Bronchial epithelial cell (primary cell): ENCODE measurements around the gene MAST4. TPM values are rescaled to one million over a fixed set of nuclear protein-coding genes. Genes with fewer than 3 reads are reported as not detected.

Experiments
- DNase-seq: peaks from one replicate; pipeline ENCODE4 v3.0.0-alpha.2; 2010; ENCODE audit warnings: low read depth
- FAIRE-seq: peaks from 2 replicates; lab custom pipeline; 2011; peaks lifted over from hg19 to GRCh38; lab: Jason Lieb, UNC
- H3K27me3 ChIP-seq: 2 replicates; pipeline ENCODE4 v1.5.1; 2011; ENCODE audit warnings: low read length; ENCODE audit not compliant: control insufficient read depth, insufficient read depth
- H3K36me3 ChIP-seq: 2 replicates; pipeline ENCODE4 v1.5.1; 2011; ENCODE audit warnings: low read length; ENCODE audit not compliant: control insufficient read depth, insufficient read depth
- H3K4me3 ChIP-seq: 2 replicates; pipeline ENCODE4 v1.5.1; 2011; ENCODE audit warnings: mild to moderate bottlenecking, low read depth, low read length, control low read depth
- total RNA-seq: library from RNA; depleted of rRNA; stranded (reverse); fragments of >200 nt; gene quantifications from 2 replicates; pipeline ENCODE4 v1.2.1, GENCODE V29; 2014
- TF ChIP-seq, protein P1 (sequence below): IDR thresholded peaks from 2 replicates; pipeline ENCODE4 v1.5.1; 2011; ENCODE audit warnings: mild to moderate bottlenecking, moderate library complexity, low read length, control low read depth, inconsistent platforms; ENCODE audit not compliant: insufficient read depth, severe bottlenecking

Gene MAST4
- total RNA-seq, 1 donor from 2014 or later, result 10.3 TPM

DNA sequence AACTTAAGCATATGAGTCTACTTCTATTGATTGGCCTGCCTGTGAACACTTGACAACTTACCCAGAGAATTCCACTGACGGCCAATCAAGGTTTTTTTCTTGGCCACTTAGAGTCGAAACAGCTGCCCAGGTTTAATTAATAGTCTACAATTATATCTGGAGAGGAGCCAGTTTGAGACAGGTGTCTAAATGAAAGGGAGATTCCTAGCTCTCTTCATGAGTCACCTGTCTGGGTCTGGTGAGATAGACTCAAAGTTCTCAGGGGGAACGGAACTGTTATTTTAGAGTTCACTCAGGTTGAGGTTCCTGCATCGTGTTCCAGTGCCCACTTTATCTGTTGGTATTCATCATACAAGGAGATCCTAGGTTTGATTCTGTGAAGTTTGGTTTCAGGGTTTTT is 489.4 kb downstream of the MAST4 start:
- H3K4me3 ChIP-seq, result no peak overlapping the region
- H3K27me3 ChIP-seq, result no peaks in the 10 kb centered on the region
- DNase-seq (peak; percentile 42), FAIRE-seq (no peak)
- TF ChIP-seq, protein P1, sequence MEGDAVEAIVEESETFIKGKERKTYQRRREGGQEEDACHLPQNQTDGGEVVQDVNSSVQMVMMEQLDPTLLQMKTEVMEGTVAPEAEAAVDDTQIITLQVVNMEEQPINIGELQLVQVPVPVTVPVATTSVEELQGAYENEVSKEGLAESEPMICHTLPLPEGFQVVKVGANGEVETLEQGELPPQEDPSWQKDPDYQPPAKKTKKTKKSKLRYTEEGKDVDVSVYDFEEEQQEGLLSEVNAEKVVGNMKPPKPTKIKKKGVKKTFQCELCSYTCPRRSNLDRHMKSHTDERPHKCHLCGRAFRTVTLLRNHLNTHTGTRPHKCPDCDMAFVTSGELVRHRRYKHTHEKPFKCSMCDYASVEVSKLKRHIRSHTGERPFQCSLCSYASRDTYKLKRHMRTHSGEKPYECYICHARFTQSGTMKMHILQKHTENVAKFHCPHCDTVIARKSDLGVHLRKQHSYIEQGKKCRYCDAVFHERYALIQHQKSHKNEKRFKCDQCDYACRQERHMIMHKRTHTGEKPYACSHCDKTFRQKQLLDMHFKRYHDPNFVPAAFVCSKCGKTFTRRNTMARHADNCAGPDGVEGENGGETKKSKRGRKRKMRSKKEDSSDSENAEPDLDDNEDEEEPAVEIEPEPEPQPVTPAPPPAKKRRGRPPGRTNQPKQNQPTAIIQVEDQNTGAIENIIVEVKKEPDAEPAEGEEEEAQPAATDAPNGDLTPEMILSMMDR, result no peak
- peaks cover 3% of the 10 kb centered on the region for H3K36me3 ChIP-seq

DNA sequence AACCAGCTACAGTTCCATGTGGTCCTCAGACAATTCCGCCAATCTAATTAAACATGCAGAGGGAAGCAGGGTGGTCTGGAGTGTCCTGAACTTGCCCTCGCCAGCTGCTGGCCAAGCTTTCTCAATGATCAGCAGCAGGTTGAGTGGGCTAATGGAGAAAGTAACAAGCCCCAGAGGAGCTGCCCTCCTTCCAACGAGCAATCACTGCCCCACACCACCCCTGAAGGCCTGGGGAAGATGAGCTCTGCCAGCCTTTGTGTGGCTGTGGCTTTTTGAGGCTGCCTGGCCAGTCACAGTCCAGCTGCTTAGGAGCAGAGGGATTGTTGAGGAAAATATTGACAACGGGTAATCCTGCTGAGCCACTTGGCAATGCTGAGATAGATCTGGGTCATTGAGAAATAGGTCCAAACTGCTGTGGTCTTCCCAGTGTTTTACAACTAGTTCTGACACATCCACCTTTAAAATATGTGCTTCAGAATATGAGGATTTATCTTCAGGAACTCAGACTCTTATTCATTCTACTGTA is 493.1 kb downstream of the MAST4 start:
- DNase-seq, result peak; percentile 84
- TF ChIP-seq, protein P1, result no peak
- peak; percentile 77 for FAIRE-seq
- no peak overlapping the region for H3K4me3 ChIP-seq
- H3K27me3 ChIP-seq, result no peaks in the 10 kb centered on the region
- H3K36me3 ChIP-seq, result peaks cover 4% of the 10 kb centered on the region

DNA sequence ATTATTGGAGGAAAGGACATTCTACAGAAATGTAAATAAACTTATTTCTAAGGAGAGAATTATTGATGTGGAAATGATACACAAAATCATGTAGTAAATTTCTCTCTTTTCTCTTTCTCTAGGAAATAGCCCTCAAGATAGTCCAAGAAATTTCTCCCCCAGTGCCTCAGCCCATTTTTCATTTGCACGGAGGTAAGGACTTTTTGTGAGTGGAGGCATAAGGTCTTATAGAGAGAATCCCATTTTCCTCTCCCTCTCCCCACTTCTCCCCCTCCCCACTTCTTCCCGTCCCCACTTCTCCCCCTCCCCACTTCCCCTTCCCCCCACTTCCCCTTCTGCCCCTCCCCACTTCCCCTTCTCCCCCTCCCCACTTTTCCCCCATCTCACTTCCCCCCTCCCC is 493.8 kb downstream of the MAST4 start:
- H3K4me3 ChIP-seq, result no peak overlapping the region
- DNase-seq (no peak), FAIRE-seq (no peak)
- peaks cover 4% of the 10 kb centered on the region for H3K36me3 ChIP-seq
- H3K27me3 ChIP-seq, result no peaks in the 10 kb centered on the region
- TF ChIP-seq, protein P1, result no peak

DNA sequence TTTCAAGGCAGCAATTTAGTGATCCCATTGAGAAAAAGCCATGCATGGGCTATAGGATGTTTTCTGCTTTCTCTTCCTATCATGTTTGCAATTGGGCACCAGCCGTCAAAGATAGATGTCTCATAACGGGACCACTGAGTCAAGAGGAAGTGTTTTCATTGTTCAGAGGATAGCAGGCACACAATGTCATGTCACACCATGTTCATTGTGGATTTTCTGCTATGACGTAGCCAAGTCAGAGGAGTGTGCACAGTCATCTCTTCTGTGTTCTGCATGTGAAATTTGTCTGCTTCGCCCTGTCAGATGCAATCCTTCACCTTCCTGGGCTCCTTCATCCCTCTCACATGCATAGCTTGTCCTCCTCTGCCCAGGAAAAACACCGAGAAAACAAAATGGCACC is 494.4 kb downstream of the MAST4 start:
- FAIRE-seq, result no peak
- peaks cover 5% of the 10 kb centered on the region for H3K36me3 ChIP-seq

DNA sequence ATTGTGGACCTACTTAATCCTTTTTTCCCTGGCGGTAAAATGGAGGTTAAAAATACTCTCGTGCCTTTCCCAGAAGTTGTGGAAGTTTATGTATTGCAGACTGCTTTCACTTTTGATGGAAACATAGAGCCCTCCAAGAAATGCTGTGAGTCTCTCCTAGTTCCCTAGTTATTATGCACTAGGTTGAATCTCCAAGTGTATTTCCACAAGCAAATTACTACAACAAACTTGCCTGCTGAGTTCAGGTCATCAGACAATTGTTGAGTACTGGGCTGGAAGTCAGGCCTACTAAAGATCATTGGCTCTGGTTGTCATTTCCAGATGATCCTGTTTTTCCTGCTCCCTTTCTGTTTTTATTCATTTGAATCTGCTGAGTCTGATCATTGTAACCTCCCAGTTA is 496.3 kb downstream of the MAST4 start:
- no peaks in the 10 kb centered on the region for H3K27me3 ChIP-seq
- TF ChIP-seq, protein P1, result no peak
- DNase-seq, result peak; percentile 48
- no peak overlapping the region for H3K4me3 ChIP-seq
- H3K36me3 ChIP-seq, result peaks cover 7% of the 10 kb centered on the region
- peak; percentile 64 for FAIRE-seq

More for the DNA sequence above, 494.4 kb downstream of the MAST4 start:
- DNase-seq, result peak; percentile 71
- Histone ChIP-seq H3K27me3 (no peaks in the 10 kb centered on the region), H3K4me3 (no peak overlapping the region)
- TF ChIP-seq, protein P1, result no peak

DNA sequence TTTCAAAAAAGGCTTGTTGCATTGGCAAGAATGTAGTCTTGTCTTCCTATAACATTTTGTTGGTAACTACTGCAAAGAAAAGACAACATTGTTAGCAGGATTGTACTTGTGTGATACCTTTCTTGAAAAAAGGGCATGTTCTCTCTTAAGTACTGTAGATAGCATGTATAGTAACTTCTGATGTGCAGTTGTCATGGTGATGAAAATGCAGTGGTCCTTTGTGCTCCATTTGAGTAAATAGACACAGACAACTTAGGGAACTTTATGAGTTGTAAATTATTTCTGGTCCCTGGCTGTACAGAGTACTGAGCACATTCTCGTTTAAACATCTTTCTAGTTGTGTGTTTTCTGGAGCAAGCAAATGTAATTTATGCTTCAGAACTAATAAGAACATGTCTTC is 497.1 kb downstream of the MAST4 start:
- Histone ChIP-seq H3K4me3 (no peak overlapping the region), H3K36me3 (peaks cover 7% of the 10 kb centered on the region), H3K27me3 (no peaks in the 10 kb centered on the region)
- FAIRE-seq (no peak), DNase-seq (no peak)
- TF ChIP-seq, protein P1, result no peak
